Panc1 (cell line): ENCODE measurements around the gene CPA3. TPM values are rescaled to one million over a fixed set of nuclear protein-coding genes. Genes with fewer than 3 reads are reported as not detected.

Source experiments
- ATAC-seq: fragments of 200-7000 bp; cut with Tn5 transposase; 2 replicates; pipeline ENCODE4 v1.9.1; 2020; ENCODE audit warnings: mild to moderate bottlenecking, moderate library complexity
- BruUV-seq: library from RNA; stranded (reverse); fragments of 400-500 nt; replicated peaks from 2 replicates; lab custom pipeline; 2021; lab: Mats Ljungman, UMichigan
- CTCF ChIA-PET: fragments of 300-600 bp; sonication (Branson Sonifier 250); formaldehyde crosslinking; loops from one replicate; lab custom pipeline; 2022; ENCODE audit warnings: antibody characterized with exemption; lab: Charles Lee
- POLR2A ChIA-PET: fragments of 300-600 bp; sonication (Branson Sonifier 250); formaldehyde crosslinking; loops from one replicate; lab custom pipeline; 2022; ENCODE audit warnings: antibody characterized with exemption; lab: Charles Lee
- DNase-seq: peaks from one replicate; pipeline ENCODE4 v3.0.0-alpha.2; 2010; ENCODE audit warnings: low read depth, low spot score
- H3K27ac ChIP-seq: 2 replicates; pipeline ENCODE4 v1.5.1; 2011; ENCODE audit warnings: mild to moderate bottlenecking, low read length, inconsistent platforms
- H3K27me3 ChIP-seq: fragments of 200-500 bp; sonication (Bioruptor generic); 2 replicates; pipeline ENCODE4 v1.6.0; 2014; ENCODE audit warnings: low read length, inconsistent platforms; ENCODE audit not compliant: control insufficient read depth, insufficient read depth
- H3K36me3 ChIP-seq: fragments of 200-500 bp; sonication (Bioruptor generic); 2 replicates; pipeline ENCODE4 v1.5.1; 2014; ENCODE audit warnings: inconsistent platforms, mild to moderate bottlenecking, low read length, moderate library complexity; ENCODE audit not compliant: control insufficient read depth, insufficient read depth
- H3K4me1 ChIP-seq: 2 replicates; pipeline ENCODE4 v1.5.1; 2011; ENCODE audit warnings: inconsistent platforms, mild to moderate bottlenecking, low read length, moderate library complexity; ENCODE audit not compliant: control insufficient read depth, insufficient read depth
- H3K4me3 ChIP-seq, 2 experiments: 2 replicates each; pipeline ENCODE4 v1.5.1; 2011 to 2012; ENCODE audit warnings: low read depth in 2 of 2, low read length in 2 of 2, mild to moderate bottlenecking in 2 of 2, inconsistent platforms in 1 of 2, moderate library complexity in 1 of 2
- H3K9me3 ChIP-seq: fragments of 200-500 bp; sonication (Bioruptor generic); 2 replicates; pipeline ENCODE4 v1.5.1; 2014; ENCODE audit warnings: low read depth, mild to moderate bottlenecking, inconsistent platforms, low read length, moderate library complexity; ENCODE audit not compliant: control insufficient read depth, insufficient read depth
- POLR2AphosphoS5 ChIP-seq: IDR thresholded peaks from 2 replicates; pipeline ENCODE4 v1.6.1; 2012; ENCODE audit warnings: mild to moderate bottlenecking, low read depth, low read length, moderate library complexity
- SIN3A ChIP-seq: IDR thresholded peaks from 2 replicates; pipeline ENCODE4 v1.6.1; 2012; ENCODE audit warnings: low read depth, mild to moderate bottlenecking, low read length, moderate library complexity, borderline replicate concordance; ENCODE audit not compliant: insufficient read depth
- TCF7L2 ChIP-seq: IDR thresholded peaks from 2 replicates; pipeline ENCODE4 v1.6.1; 2011; ENCODE audit warnings: mild to moderate bottlenecking, low read depth, low read length, inconsistent platforms
- in situ Hi-C: cut with HindIII; loops from 2 replicates; pipeline ENCODE4 v1.10.0; 2016; ENCODE audit warnings: low sequenced_read_pairs, low pct_unique_long_range_greater_than_20kb
- intact Hi-C: fragments of 100-400 bp; cut with micrococcal nuclease; formaldehyde crosslinking; loops from one replicate; pipeline ENCODE4 v1.10.0; 2022; ENCODE audit not compliant: unreplicated experiment
- total RNA-seq: library from RNA; stranded (reverse); gene quantifications from one replicate; pipeline ENCODE4 v1.2.1, GENCODE V29; 2021; ENCODE audit not compliant: unreplicated experiment
- TF ChIP-seq, protein P1 (sequence below): fragments of 450-650 bp; IDR thresholded peaks from 2 replicates; pipeline ENCODE4 v1.5.1; 2017; ENCODE audit warnings: mild to moderate bottlenecking
- TF ChIP-seq, protein P2 (sequence below), 2 experiments: IDR thresholded peaks; 2 replicates each; pipeline ENCODE4 v1.6.1; 2011 to 2012; ENCODE audit warnings: low read depth in 2 of 2, control low read depth in 1 of 2, low read length in 1 of 2, mild to moderate bottlenecking in 1 of 2, moderate library complexity in 1 of 2; ENCODE audit not compliant: insufficient read depth in 1 of 2

CPA3 gene
- total RNA-seq, 1 experiment from 2014 or later: not detected

DNA sequence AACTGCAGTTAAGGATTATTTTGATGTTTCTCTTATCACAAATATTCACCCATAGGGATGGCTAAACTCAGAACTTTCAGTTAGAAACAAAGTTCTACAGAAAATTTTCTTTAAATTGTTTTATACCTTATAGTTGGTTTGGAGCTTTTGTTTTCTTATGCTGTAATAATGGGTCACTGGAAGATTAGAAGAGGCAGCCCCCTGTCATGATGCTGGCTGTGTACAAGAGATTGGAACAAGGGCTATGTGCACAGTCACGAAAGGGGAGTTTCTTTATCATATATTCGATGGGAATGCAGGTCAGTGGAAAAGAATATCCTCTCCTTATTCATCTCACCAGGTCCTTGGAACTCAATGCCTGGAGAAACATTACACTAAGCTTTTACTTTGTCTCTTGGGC, 12.0 kb upstream of the CPA3 start:
- Histone ChIP-seq H3K4me3 (no peak overlapping the region), H3K9me3 (no peaks in the 10 kb centered on the region), H3K27ac (no peak overlapping the region), H3K27me3 (peaks cover 5% of the 10 kb centered on the region; the same call in 1 of the 2 replicates), H3K36me3 (no peaks in the 10 kb centered on the region), H3K4me1 (no peaks in the 10 kb centered on the region)
- ATAC-seq: no peak
- BruUV-seq: no TSS peak
- in situ Hi-C loops: no loop called here
- ChIA-PET POLR2A (no interaction called here), CTCF (no interaction called here)
- TF ChIP-seq TCF7L2 (no peak), POLR2AphosphoS5 (no peak), SIN3A (no peak)
- TF ChIP-seq, protein P1, sequence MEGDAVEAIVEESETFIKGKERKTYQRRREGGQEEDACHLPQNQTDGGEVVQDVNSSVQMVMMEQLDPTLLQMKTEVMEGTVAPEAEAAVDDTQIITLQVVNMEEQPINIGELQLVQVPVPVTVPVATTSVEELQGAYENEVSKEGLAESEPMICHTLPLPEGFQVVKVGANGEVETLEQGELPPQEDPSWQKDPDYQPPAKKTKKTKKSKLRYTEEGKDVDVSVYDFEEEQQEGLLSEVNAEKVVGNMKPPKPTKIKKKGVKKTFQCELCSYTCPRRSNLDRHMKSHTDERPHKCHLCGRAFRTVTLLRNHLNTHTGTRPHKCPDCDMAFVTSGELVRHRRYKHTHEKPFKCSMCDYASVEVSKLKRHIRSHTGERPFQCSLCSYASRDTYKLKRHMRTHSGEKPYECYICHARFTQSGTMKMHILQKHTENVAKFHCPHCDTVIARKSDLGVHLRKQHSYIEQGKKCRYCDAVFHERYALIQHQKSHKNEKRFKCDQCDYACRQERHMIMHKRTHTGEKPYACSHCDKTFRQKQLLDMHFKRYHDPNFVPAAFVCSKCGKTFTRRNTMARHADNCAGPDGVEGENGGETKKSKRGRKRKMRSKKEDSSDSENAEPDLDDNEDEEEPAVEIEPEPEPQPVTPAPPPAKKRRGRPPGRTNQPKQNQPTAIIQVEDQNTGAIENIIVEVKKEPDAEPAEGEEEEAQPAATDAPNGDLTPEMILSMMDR: no peak
- TF ChIP-seq, protein P2, sequence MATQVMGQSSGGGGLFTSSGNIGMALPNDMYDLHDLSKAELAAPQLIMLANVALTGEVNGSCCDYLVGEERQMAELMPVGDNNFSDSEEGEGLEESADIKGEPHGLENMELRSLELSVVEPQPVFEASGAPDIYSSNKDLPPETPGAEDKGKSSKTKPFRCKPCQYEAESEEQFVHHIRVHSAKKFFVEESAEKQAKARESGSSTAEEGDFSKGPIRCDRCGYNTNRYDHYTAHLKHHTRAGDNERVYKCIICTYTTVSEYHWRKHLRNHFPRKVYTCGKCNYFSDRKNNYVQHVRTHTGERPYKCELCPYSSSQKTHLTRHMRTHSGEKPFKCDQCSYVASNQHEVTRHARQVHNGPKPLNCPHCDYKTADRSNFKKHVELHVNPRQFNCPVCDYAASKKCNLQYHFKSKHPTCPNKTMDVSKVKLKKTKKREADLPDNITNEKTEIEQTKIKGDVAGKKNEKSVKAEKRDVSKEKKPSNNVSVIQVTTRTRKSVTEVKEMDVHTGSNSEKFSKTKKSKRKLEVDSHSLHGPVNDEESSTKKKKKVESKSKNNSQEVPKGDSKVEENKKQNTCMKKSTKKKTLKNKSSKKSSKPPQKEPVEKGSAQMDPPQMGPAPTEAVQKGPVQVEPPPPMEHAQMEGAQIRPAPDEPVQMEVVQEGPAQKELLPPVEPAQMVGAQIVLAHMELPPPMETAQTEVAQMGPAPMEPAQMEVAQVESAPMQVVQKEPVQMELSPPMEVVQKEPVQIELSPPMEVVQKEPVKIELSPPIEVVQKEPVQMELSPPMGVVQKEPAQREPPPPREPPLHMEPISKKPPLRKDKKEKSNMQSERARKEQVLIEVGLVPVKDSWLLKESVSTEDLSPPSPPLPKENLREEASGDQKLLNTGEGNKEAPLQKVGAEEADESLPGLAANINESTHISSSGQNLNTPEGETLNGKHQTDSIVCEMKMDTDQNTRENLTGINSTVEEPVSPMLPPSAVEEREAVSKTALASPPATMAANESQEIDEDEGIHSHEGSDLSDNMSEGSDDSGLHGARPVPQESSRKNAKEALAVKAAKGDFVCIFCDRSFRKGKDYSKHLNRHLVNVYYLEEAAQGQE (IDR thresholded peaks at IDR 0.05; ENCODE audit: insufficient read depth in 1 of 2, low read depth in 2 of 2, low read length in 1 of 2): no peak
- DNase-seq: no peak
- intact Hi-C loops: no loop called here

- BruUV-seq: no TSS peak
- peaks cover 5% of the 10 kb centered on the region; the same call in 1 of the 2 replicates for H3K27me3 ChIP-seq
- H3K4me1 ChIP-seq: no peaks in the 10 kb centered on the region
- POLR2A ChIA-PET: no interaction called here
- CTCF ChIA-PET: no interaction called here
- no peak for ATAC-seq
- DNase-seq: no peak
- H3K4me3 ChIP-seq: no peak overlapping the region
- TF ChIP-seq, protein P2 (IDR thresholded peaks at IDR 0.05; ENCODE audit: insufficient read depth in 1 of 2, low read depth in 2 of 2, low read length in 1 of 2): no peak
- TF ChIP-seq, protein P1: no peak
- TF ChIP-seq SIN3A (no peak), TCF7L2 (no peak), POLR2AphosphoS5 (no peak)
- no peak overlapping the region for H3K27ac ChIP-seq
- in situ Hi-C loops: no loop called here
- no peaks in the 10 kb centered on the region for H3K9me3 ChIP-seq
- H3K36me3 ChIP-seq: no peaks in the 10 kb centered on the region
- intact Hi-C loops: no loop called here
Observed at GRCh38 chr3:148854061-148854460, 11.0 kb upstream of the CPA3 start.
